ENCODE measurements around the gene MIXL1. TPM values are rescaled to one million over a fixed set of nuclear protein-coding genes. Genes with fewer than 3 reads are reported as not detected.
A peak's percentile ranks its signal among the peaks of the same experiment; 100 is the strongest.

The MIXL1 gene
- total and polyA plus RNA-seq, 2 of the 13 experiments (the other 11 are each of a cell fraction or from before 2014, with no cell fraction given), result 7.6 to 18.5 TPM

GRCh38 chr1:226223157-226223785, at the start of gene MIXL1 (continued):
- TF ChIP-seq KAT7 (CRISPR knock-in tag; IDR thresholded peaks at IDR 0.05; ENCODE audit: borderline replicate concordance) (0 out of 2 replicates have a peak, but pooled peaks have one; percentile 69), CENPT (CRISPR knock-in tag; IDR thresholded peaks at IDR 0.05; ENCODE audit: low read depth) (no peak), TCF7 (IDR thresholded peaks at IDR 0.05; ENCODE audit: low read depth) (peak; percentile 68), ZNF720 (CRISPR knock-in tag; IDR thresholded peaks at IDR 0.05) (no peak), TFE3 (CRISPR knock-in tag; IDR thresholded peaks at IDR 0.05) (0 out of 2 replicates have a peak, but pooled peaks have one; percentile 22), SKI (IDR thresholded peaks at IDR 0.05; ENCODE audit: partially characterized antibody) (peak; percentile 44), CREB1 (IDR thresholded peaks at IDR 0.05) (no peak), CREB1 (CRISPR knock-in tag; IDR thresholded peaks at IDR 0.05) (no peak), JUN (CRISPR knock-in tag; IDR thresholded peaks at IDR 0.05) (no peak), ZNF737 (CRISPR knock-in tag; IDR thresholded peaks at IDR 0.05; ENCODE audit: borderline replicate concordance) (no peak), SRSF4 (IDR thresholded peaks at IDR 0.05; ENCODE audit: low read depth, low read length, poor library complexity, severe bottlenecking) (no peak), ATM (IDR thresholded peaks at IDR 0.05; ENCODE audit: borderline replicate concordance) (no peak), ZMYM4 (CRISPR knock-in tag; IDR thresholded peaks at IDR 0.05) (peak; percentile 61), TBX2 (CRISPR knock-in tag; IDR thresholded peaks at IDR 0.05; ENCODE audit: borderline replicate concordance) (peak; percentile 79; the same call in 1 of the 2 replicates), ZNF615 (CRISPR knock-in tag; IDR thresholded peaks at IDR 0.05; ENCODE audit: borderline replicate concordance) (no peak), NR2F6 (IDR thresholded peaks at IDR 0.05) (peak; percentile 55; the same call in 1 of the 2 replicates), NR2F6 (CRISPR knock-in tag; IDR thresholded peaks at IDR 0.05) (no peak; the same call in 1 of the 2 replicates), NFATC3 (CRISPR knock-in tag; IDR thresholded peaks at IDR 0.05) (no peak), SP4 (CRISPR knock-in tag; IDR thresholded peaks at IDR 0.05) (peak; percentile 47; the same call in 1 of the 2 replicates), SAP130 (CRISPR knock-in tag; IDR thresholded peaks at IDR 0.05; ENCODE audit: low read depth) (peak; percentile 61), KMT2B (CRISPR knock-in tag; IDR thresholded peaks at IDR 0.05) (peak; percentile 30; the same call in 1 of the 2 replicates), HNF4G (IDR thresholded peaks at IDR 0.05; ENCODE audit: borderline replicate concordance, low read depth, low read length) (peak; percentile 58), HNF4G (CRISPR knock-in tag; IDR thresholded peaks at IDR 0.05; ENCODE audit: borderline replicate concordance, low read depth) (peak; percentile 84; the same call in 1 of the 2 replicates)
